HTR-8/SVneo (cell line): Measurements from ENCODE around the gene NOL4L.

ENCODE experiments used
- DNase-seq: peaks from one replicate; pipeline ENCODE4 v3.0.0; 2011; ENCODE audit warnings: low spot score, mixed read lengths; ENCODE audit not compliant: insufficient read length
- FAIRE-seq: peaks from 2 replicates; lab custom pipeline; 2011; peaks lifted over from hg19 to GRCh38; lab: Jason Lieb, UNC

Gene NOL4L

DNA sequence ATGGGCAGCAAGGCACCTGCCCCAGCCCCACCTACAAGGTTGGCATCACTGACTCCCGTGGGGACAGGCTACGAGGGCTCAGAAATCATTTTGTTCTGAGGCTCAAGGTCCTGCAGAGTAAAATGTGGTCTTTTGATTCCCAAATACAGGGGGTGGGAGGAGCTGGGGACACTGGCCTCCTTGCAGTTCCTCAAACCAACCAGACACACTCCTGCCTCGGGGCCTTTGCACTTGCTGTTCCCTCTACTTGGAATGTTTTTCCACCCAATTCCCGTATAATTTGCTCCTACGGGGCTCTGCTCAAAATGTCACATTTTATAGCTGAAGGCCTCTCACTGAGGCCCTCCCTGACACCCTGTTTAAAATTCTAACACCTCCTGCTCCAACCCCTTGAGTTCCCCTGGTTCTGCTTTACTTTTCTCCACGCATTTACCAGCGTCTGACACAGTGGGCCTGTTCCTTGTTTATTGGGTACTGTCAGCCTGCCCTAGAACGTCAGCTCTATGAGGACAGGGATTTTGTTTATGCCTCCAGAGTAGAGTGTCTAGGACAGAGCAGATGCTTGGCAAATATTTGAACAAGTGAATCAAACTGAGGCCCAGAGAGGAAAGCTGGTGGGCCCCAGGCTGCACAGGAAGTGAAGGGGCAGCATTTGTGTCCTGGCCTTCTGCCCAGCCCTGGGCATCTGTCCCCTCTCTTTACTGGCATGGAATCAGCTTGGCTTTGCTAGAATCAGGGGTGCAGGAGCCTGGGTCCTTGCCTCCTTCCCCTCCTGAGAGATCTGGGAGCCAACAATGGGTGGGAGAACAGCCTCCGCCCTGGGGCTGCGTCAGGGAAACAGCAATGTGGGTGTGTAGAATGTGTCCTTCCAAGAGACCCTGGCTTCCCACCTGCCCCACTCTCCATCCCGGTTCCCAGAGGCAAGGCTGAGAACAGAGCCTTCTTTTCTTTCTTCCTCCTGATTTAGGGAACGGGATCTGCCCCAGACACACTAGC lies 18.5 kb downstream of the NOL4L start:
- FAIRE-seq (no peak), DNase-seq (no peak)

DNA sequence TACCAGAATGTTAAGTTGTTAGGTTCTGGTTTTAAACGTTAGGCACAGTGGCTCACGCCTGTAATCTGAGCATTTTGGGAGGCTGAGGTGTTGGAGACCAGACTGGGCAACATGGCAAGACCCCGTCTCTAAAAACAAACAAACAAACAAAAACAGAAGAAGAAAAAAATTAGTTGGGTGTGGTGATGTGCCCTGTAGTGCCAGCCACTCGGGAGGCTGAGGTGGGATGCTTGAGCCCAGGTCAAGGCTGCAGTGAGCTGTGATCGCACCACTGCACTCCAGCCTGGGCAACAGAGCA lies 19.4 kb downstream of the NOL4L start:
- no peak for FAIRE-seq

DNA sequence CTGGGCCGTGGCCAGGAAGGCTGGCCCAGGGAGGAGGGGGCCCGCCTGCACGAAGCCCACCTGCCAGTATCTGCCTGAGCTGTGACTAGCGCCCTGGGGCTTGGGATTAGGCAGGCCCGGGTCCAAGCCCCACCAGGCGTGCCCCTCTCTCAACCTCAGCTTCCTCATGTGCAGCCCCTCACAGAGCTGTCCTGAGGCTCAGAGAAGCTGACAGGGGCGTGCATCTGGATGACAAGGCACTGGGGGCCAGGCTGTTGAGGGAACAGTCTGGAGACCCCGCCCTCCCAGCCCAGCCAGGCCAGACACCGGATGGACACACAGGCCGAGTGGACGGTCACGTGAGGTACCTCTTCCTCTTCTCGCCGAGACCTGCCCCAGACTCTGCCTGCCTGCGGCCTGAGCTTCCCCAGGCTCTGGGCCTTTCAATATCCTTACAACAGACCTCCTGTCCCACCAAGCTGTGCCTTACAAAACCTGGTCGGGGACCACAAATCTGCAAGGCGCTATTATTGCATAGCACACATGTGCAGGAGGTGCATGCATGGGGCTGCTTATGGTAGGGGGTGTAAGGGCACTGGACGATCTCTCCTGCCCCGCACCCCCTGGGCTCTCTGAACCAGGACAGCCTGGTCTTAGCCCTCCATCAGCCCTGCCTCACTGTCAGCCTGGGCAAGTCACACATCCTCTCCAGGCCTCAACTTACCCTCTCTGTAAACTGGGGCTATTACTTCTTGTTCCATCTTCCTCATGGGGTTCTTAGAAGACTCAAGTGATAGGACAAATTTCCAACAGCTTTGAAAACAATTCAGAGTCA lies 20.0 kb downstream of the NOL4L start:
- no peak for DNase-seq
- FAIRE-seq: no peak

More for the DNA sequence above, 19.4 kb downstream of the NOL4L start:
- no peak for DNase-seq

DNA sequence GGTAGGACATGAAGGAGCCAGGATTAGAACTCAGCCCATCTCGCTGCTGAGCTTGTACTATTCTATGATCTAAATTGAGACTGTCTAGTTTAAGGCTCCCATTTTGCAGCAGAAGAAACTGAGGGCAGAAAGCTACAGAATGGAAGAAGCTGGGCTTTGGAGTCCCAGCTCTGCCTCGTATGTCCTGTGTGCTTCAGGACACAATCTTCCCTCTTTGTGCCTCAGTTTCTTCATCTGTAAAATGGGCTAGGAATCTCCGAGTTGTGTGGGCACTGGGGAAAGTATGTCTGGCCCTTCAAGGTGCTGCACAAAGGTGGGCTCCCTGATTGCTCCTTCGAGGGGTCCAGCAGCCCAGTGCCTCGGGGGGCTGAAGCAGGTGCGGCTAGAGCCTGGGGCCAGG lies 20.7 kb downstream of the NOL4L start:
- no peak for FAIRE-seq
- no peak for DNase-seq

DNA sequence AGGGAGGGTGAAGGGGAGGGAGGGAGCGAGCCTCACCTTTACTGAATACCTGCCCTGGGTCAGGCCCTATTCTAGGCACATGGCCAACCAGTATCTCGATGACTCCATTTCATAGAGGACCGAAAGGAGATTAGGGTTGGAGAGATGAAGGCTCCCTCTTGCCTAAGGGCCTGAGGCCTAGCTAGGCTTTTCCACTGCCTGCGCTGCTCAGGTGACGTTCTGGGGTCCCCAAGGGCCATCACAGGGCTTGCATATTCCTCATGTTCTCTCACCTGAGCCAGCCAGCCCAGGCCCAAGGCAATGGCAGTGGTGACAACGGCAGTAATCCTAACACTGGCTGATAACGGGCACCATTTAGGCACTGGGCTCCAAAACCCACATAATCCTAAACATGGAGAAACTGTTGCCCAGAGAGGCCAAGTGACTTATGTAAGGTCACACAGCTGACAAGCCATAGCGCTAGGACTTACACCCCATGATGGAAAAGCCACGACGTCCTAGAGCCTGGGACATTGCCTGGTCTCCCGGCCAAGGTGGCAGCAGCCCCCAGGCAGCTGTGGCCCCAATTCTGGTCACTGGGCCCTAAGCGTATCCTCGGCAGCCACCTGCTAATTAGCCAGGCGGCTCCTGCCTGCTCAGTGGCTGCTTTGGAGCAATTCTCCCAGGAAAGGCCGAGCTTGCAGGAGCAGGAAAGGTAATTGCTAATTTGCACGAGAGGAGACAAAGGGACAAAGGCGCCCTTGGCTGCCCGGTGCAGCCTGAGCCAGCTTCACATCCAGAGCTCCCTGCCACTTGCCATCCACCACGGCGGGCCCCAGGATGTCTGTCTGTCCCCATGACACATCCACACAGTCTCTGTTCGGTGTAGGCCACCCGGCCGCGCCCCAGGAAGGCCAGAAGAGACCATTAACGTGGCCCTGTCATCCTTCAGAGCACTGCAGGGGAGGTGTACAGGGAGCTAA lies 21.5 kb downstream of the NOL4L start:
- DNase-seq (no peak), FAIRE-seq (no peak)

DNA sequence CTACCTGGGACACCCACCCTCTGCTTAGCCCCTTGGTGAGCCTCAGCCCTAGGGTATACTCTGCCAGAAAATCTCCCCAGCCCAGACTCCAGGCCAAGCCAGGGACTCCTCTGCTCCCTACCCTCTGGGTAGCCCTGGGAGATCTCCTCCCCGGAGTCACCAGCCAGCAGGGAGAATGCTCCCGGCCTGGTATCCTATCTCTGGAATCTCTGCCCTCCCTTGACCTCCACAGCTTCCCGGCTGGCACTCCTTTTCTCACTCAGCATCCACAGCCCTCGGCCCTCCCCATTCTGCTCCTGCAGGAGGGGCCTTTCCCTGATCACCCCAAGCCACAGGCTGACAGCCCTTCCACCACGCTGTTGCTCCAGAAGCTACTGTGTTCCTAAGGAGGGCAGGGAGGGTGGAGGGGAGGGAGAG lies 22.6 kb downstream of the NOL4L start:
- FAIRE-seq (peak; percentile 71), DNase-seq (no peak)

DNA sequence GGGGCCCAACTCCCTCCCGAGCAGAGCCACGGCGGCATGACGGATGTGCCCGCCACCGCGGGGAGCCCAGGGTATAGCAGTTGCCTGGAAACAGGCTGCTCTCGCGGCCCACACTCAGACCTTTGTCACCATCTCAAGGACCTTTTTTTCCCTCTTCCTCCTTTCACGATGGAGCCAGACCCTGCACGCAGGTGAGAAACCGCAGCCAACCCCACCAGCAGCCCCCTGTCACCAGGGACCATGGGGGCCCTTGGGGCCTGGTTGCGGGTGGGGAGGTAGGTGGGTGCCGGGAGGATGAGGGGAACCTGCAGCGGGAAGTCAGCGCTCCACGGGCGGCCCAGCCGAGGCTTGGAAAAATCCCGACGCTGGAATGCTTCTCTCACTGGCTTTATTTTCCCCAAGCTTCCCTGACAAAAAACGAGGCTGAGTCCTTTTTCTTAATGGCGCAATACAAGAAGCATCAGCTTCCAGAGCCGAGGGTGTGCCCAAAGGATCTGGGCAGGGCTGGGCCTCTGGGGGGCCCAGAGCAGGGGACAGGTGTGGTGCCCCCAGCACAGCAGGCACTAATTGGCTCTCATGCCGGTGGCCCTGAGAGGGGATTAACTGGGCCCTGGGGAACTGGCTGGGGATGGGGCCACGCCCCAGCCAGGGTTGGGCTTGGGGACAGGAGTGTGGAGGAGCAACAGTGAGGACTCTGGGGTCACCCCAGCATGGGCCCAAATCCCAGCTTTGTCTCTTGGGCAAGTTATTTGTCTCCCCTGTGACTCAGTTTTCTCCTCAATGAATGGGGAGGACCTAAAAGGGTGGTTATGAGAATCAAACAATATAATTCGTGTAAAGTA lies 23.9 kb downstream of the NOL4L start:
- no peak for FAIRE-seq
- DNase-seq: no peak

DNA sequence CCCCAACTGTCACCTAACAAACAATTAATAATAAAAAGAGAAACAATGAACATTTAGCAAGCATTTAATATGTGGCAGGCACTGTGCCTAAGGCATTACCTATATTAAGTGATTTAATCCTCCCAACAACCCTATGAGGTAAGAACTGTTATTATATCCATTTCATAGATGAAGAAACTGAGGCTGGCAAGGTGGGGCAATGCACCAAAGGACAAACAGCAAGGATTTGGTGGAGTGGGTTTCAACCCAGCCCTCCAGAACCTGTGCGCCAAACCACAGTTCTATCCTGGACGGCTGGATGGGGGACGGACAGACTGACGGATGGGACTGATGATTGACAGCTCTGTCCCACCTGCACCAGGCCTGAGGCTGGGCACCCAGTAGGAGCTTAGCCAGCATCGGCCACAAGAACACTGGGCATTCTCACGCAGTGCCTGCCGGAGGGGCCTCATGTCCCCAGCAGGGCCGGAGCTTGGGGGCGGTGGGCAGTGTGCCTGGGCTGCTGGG lies 24.6 kb downstream of the NOL4L start:
- FAIRE-seq: no peak
- DNase-seq: no peak

DNA sequence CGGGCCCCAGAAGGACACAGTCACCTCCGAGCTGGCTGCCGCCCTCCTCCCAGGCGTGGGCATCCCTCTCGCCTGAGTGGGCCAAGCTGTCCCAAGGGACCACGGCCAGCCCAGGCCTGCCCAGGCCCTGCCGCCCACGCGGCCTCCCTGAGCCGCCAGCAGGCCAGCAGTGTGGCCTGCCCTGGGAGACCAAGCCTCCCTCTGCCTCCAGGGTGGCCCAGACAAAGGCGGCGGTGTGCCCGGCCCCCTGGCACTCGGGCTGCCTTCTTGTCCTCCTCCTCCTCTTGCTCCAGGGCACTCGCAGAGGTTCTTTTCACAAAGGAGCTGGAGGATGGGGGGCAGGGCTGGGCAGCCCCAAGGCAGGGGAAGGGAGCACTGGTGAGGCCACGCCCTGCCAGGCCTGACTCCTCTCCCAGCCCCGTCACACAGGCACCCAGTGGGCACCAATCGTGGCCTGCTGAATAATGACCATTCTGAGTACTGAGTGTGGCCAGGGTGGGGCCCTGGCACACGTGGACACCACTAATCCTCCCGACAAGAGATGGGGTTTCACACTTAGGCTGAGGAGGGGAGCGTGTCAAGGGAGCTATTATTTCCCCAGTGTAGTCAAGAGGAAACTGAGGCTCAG lies 25.3 kb downstream of the NOL4L start:
- FAIRE-seq (peak; percentile 16), DNase-seq (no peak)

DNA sequence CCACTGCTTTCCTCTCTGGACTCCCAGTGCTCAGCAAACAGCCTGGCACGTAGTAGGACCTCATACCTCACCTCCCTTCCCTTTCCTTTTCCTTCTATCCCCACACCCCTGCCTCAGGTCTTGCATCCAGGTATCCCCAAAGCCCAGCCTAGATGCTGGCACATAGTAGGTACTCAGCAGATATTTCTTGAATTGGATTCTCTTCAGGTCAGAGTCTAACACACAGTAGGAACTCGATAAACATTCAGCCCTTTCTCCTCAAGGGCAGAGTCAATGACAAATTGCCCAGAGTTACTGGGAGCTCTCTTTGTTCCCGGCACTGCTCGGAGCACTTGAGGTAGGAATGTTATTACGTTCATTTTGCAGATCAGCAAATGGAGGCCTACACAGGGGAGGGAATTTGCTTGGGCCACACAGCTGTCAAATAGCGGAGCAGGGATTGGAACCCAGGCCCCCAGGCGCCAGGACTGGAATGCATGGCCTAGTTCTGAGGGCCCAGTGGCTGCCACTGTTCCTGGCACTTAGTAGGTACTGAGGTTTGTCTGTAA lies 25.9 kb downstream of the NOL4L start:
- FAIRE-seq (no peak), DNase-seq (no peak)

DNA sequence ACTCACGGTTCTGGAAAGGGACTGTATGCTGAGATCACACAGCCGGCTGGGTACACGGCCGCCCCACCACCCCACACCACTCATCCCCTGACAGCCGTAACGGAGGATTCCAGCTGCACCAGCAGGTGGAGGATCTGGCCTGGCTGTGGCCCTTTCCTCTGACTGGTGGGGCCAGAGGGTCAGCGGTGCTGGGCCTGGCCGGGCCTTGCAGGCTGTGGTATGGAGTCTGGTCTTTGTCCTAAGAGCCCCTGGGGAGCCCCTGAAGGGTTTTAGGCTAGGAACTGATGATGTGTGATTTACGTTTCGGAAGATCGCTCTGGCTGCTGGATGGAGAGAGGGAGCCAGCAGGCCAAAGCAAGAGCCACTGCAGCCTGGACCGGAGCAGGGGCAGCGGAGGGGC lies 26.6 kb downstream of the NOL4L start:
- FAIRE-seq (no peak), DNase-seq (no peak)

DNA sequence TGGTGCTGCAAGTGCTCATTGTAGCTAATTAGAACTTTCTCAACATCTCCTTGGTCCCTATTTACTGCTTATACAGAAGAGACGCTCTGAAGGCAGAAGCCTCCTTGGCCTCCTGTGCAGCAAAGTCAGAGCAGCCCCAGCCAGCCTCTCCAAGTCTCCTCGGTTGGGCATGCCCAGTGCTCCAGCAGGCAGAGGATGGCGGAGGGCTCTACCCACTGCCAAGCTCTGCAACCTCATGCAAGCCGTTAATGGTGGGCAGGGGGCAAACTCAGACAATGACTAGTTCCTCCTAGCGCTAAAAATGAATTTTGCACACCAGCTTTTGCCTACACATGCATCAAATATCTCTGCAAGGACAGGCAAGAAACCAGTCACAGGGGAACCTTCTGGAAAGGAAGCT lies 27.8 kb downstream of the NOL4L start:
- FAIRE-seq: no peak

DNA sequence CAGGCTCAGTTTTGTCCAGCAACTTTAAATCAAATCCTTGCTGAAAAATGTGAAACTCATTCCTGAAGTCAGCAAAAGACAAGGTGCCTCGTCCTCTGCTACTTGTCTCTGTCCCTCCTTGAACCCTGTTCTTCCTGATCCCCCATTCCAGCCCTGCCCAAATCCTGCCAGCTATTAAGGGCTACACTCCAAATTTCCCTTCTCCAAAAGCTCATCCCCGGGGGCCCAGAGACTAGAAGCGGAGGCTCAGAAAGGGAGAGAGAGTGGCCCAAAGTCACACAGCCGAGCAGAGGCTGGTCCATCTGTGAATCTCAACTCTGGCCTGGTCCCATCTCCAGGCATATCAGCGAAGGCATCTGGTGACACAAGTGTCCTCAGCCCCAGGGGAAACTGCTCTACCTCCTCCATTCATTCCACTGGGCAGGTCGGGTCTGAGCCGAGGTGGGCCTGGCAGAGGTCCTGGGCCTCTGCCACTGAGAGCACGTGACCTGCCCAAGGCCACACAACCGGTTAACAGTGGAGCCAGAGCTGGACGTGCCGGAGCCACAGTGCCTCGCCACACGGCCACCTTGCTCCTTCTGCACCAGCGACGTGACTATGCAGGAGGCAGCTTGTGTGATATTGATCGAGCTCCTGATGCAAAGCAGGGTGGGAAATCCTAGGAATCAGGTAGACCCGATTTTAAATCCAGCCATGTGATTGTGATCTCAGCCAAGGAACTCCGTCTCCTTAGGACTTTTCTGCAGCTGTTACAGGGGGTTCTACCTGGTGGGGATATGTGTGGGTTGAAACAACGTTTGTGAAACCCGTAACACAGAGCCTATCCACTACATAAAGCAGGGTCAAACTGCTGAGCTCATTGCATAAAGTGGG lies 28.6 kb downstream of the NOL4L start:
- no peak for FAIRE-seq
- DNase-seq: no peak

More for the DNA sequence above, 27.8 kb downstream of the NOL4L start:
- DNase-seq: no peak

DNA sequence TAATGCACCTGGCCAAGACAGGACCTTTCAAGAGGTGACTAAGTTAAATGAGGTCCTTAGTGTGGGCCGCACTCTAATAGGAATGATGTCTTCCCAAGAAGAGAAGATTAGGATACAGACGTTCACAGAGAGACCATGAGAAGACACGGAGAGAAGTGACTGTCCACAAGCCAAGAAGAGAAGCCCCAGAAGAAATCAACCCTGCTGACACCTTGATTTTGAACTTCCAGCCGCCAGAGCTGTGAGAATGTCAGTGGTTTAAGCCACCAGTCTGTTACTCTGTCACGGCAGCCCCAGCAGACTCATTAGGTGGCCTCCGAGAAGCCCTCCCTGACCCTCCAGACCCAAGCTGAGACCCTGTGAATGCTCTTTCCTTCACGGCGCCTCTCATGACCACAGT lies 29.5 kb downstream of the NOL4L start:
- no peak for DNase-seq
- no peak for FAIRE-seq

DNA sequence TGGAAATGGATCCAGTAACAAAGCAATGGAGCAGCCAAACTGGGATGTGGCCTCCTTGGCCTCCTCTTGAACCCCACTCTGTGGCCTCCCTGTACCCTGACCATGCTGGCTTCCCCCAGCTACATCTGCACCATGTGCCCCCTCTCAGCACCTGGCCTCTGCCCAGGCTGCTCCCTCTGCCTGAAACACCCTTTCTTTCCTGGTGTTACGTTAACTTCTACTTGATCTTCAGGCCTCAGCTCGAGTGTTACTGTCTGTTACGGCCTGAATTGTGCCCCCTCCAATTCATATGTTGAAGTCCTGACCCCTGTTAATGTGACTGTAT lies 30.2 kb downstream of the NOL4L start:
- no peak for DNase-seq
- FAIRE-seq: no peak

DNA sequence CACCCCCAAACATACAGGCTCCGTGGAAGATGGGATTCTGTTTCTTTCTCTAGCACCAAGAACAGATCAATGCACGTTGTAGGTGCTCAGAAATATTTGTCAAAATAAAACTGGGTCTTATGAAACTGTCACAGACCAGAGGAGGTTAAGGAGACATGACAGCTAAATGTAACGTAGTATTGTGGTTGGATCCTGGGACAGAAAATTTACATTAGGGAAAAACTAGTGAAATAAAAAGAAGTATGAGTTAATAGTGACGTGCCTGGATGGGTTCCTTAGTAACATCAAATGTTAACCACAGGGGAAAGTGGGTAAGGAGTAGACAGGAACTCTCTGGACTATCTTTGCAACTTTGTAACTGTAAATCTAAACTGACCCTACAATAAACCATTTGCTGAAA lies 31.5 kb downstream of the NOL4L start:
- no peak for FAIRE-seq
- DNase-seq: no peak

DNA sequence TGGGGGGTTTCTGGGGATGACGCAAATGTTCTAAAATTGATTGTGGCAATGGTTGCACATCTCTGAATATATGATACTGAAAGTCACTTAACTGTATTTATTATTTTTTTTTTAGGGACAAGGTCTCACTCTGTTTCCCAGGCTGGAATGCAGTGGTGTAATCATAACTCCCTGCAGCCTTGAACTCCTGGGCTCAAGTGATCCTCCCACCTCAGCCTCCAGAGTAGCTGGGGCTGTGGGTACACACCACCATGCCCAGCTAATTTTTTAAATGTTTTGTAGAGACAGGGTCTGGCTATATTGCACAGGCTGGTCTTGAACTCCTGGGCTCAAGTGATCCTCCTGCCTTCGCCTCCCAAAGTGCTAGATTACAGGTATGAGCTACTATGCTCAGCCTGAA lies 33.4 kb downstream of the NOL4L start:
- DNase-seq: no peak
- no peak for FAIRE-seq

DNA sequence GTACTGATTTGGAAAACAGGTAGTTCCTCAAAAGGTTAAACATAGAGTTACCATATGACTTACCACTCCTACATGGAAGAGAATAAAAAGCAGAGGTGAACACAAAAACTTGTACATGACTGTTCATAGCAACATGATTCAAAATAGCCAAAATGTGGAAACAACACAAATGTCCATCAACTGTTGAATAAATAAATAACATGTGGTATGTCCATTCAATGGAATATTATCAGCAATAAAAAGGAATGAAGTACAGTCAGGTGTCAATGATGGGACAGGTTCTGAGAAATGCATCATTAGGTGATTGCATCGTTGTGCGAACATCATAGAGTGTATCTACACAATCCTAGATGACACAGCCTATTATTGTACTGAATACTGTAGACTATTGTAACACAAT lies 35.3 kb downstream of the NOL4L start:
- DNase-seq (no peak), FAIRE-seq (no peak)
